Measurements from ENCODE around the gene C9. TPM values are rescaled to one million over a fixed set of nuclear protein-coding genes. Genes with fewer than 3 reads are reported as not detected.

Gene C9
- not detected for total RNA-seq
- long read RNA-seq: 0 reads

GRCh38 chr5:39364367-39364766, at the start of gene C9:
Gene C9, minus strand, starts transcription at chr5:39364495. Its CDS starts 31 bp downstream, at chr5:39364464.
- no peaks in the 10 kb centered on the region for H3K36me3 ChIP-seq
- intact Hi-C loops (cut with micrococcal nuclease): no loop called here
- DNase-seq: no peak

DNA sequence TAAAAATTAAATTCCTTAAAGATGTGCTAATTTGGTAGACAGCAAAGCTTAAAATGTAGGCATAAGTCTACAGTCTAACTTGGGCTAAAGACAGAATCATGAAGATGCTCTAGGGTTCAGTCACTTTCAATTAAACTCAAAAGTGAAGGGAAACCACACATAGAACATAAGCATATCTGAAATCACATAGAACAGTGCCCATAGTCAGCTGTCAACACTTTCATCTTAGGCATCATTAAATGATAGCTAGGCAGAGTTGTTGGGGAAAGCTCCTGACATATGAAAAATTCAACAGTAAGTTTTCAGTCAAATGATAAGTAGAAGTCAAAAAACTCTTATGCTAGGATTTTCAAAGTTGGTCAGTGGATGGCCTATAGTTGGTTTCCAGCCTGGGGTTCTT, 49.5 kb upstream of the C9 start:
- H3K9me3 ChIP-seq (replicated peaks): no peaks in the 10 kb centered on the region
- TF ChIP-seq, protein P1, sequence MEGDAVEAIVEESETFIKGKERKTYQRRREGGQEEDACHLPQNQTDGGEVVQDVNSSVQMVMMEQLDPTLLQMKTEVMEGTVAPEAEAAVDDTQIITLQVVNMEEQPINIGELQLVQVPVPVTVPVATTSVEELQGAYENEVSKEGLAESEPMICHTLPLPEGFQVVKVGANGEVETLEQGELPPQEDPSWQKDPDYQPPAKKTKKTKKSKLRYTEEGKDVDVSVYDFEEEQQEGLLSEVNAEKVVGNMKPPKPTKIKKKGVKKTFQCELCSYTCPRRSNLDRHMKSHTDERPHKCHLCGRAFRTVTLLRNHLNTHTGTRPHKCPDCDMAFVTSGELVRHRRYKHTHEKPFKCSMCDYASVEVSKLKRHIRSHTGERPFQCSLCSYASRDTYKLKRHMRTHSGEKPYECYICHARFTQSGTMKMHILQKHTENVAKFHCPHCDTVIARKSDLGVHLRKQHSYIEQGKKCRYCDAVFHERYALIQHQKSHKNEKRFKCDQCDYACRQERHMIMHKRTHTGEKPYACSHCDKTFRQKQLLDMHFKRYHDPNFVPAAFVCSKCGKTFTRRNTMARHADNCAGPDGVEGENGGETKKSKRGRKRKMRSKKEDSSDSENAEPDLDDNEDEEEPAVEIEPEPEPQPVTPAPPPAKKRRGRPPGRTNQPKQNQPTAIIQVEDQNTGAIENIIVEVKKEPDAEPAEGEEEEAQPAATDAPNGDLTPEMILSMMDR (IDR thresholded peaks at IDR 0.05; ENCODE audit: borderline replicate concordance): no peak
- H3K27ac ChIP-seq (replicated peaks): no peak overlapping the region
- DNase-seq: no peak
- intact Hi-C loops (cut with micrococcal nuclease): no loop called here
- H3K4me3 ChIP-seq: no peak overlapping the region
- no peaks in the 10 kb centered on the region for H3K27me3 ChIP-seq (ENCODE audit: low read depth)
- H3K4me1 ChIP-seq: peaks cover 90% of the 10 kb centered on the region
- peaks cover 3% of the 10 kb centered on the region for H3K36me3 ChIP-seq

More at GRCh38 chr5:39364367-39364766, at the start of gene C9:
- H3K27ac ChIP-seq (replicated peaks): no peak within 1 kb of the TSS
- no peak within 1 kb of the TSS for H3K4me3 ChIP-seq
- H3K9me3 ChIP-seq (replicated peaks): no peaks in the 10 kb centered on the region
- TF ChIP-seq, protein P1 (IDR thresholded peaks at IDR 0.05; ENCODE audit: borderline replicate concordance): no peak
- peaks cover 4% of the 10 kb centered on the region for H3K4me1 ChIP-seq
- no peaks in the 10 kb centered on the region for H3K27me3 ChIP-seq (ENCODE audit: low read depth)

- H3K9me3 ChIP-seq (replicated peaks): no peaks in the 10 kb centered on the region
- TF ChIP-seq, protein P1 (IDR thresholded peaks at IDR 0.05; ENCODE audit: borderline replicate concordance): no peak
- DNase-seq: no peak
- no peaks in the 10 kb centered on the region for H3K27me3 ChIP-seq (ENCODE audit: low read depth)
- H3K27ac ChIP-seq (replicated peaks): peak overlapping the region; percentile 52
- H3K4me1 ChIP-seq: peaks cover 92% of the 10 kb centered on the region
- peaks cover 3% of the 10 kb centered on the region for H3K36me3 ChIP-seq
- intact Hi-C loops (cut with micrococcal nuclease): no loop called here
- no peak overlapping the region for H3K4me3 ChIP-seq
Observed at GRCh38 chr5:39412721-39413394, 48.6 kb upstream of the C9 start.

DNA sequence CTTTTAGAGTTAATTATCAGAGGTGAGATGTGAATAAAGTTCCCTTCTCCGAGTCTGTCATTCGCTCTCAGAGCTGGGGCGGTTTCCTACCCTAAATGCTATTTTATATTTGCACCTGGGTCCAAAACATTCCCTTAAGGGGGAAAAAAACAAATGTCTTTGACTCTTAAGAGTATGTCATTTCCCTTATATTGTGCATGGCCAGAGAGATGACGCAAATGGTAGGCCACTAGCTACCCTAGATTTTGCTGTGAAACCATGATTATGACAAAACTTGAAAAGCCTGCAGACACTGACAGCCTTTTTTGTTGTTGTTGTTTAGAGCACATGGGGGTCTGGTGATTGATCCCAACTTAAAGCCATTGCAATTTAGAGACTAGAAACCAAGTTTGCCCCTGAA, 47.7 kb upstream of the C9 start:
- no peaks in the 10 kb centered on the region for H3K9me3 ChIP-seq (replicated peaks)
- intact Hi-C loops (cut with micrococcal nuclease): no loop called here
- peaks cover 85% of the 10 kb centered on the region for H3K4me1 ChIP-seq
- H3K4me3 ChIP-seq: no peak overlapping the region
- TF ChIP-seq, protein P1 (IDR thresholded peaks at IDR 0.05; ENCODE audit: borderline replicate concordance): no peak
- DNase-seq: no peak
- no peaks in the 10 kb centered on the region for H3K27me3 ChIP-seq (ENCODE audit: low read depth)
- H3K27ac ChIP-seq (replicated peaks): peak overlapping the region; percentile 52
- H3K36me3 ChIP-seq: no peaks in the 10 kb centered on the region

DNA sequence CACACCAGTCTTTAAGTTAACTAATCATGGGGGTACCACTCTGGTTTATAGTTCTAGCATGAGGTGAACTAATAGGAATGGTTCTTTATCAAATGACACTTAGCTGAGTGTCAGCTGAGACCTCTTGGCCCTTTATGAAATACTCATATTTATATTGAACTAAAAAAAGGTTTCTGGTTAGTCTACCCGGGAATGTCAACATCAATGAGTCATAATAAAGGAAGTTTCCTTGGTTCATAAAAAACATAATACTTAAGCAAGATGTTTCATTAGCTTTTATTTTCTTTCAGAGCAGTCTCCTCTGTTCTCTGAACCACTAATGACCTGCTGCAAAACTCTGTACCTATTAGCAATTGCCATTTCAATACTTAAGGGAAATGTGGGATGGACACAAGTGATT, 46.8 kb upstream of the C9 start:
- no peaks in the 10 kb centered on the region for H3K27me3 ChIP-seq (ENCODE audit: low read depth)
- intact Hi-C loops (cut with micrococcal nuclease): no loop called here
- H3K36me3 ChIP-seq: no peaks in the 10 kb centered on the region
- H3K27ac ChIP-seq (replicated peaks): peak overlapping the region; percentile 52
- peaks cover 79% of the 10 kb centered on the region for H3K4me1 ChIP-seq
- H3K4me3 ChIP-seq: no peak overlapping the region
- TF ChIP-seq, protein P1 (IDR thresholded peaks at IDR 0.05; ENCODE audit: borderline replicate concordance): no peak
- no peak for DNase-seq
- no peaks in the 10 kb centered on the region for H3K9me3 ChIP-seq (replicated peaks)
